GM12872 (cell line): ENCODE results near the gene C18orf63.

Experiments used
- TF ChIP-seq, protein P1 (sequence below): IDR thresholded peaks from 3 replicates; pipeline ENCODE4 v1.5.1; 2011; ENCODE audit warnings: low read depth, mild to moderate bottlenecking, low read length, moderate library complexity; ENCODE audit not compliant: insufficient read depth

C18orf63 gene

DNA sequence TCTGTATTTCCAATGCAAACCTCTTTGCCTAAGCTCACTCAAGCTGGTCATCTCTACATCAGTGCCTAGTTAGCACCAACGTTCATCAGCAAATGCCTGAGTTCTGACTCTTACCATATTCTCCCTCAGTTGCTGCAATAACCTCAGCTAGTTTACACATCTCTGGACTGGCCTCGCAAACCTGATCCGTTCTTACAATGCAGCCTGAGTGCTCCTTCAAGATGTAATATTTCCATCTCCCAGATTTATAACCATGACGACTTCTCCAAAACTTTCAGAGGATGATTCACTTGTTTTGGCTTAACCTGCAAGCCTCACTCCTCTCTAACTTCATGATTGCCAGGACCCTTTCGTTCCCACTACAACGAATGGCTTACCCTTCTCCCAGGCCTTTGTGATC, 71.7 kb downstream of the C18orf63 start:
- TF ChIP-seq, protein P1, sequence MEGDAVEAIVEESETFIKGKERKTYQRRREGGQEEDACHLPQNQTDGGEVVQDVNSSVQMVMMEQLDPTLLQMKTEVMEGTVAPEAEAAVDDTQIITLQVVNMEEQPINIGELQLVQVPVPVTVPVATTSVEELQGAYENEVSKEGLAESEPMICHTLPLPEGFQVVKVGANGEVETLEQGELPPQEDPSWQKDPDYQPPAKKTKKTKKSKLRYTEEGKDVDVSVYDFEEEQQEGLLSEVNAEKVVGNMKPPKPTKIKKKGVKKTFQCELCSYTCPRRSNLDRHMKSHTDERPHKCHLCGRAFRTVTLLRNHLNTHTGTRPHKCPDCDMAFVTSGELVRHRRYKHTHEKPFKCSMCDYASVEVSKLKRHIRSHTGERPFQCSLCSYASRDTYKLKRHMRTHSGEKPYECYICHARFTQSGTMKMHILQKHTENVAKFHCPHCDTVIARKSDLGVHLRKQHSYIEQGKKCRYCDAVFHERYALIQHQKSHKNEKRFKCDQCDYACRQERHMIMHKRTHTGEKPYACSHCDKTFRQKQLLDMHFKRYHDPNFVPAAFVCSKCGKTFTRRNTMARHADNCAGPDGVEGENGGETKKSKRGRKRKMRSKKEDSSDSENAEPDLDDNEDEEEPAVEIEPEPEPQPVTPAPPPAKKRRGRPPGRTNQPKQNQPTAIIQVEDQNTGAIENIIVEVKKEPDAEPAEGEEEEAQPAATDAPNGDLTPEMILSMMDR = no peak

DNA sequence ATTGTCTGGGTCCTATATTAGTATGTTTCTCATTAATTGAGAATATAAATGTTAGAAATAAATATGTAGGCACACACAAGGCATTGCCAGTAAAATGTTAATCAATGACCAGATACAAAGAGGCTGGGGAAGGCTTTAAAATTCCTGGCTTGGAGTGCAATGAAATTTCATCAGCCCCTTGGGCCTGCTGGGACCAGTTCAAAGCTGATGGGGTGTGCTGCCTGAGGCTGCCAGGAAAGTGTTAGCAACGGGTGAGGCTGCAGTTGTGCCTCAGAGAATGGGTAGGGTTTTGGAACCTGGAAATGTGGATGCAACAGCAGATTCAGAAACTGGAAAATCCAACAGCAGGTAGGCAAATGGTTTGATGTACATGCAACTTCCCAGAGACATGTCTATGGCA, 72.6 kb downstream of the C18orf63 start:
- TF ChIP-seq, protein P1 = no peak

DNA sequence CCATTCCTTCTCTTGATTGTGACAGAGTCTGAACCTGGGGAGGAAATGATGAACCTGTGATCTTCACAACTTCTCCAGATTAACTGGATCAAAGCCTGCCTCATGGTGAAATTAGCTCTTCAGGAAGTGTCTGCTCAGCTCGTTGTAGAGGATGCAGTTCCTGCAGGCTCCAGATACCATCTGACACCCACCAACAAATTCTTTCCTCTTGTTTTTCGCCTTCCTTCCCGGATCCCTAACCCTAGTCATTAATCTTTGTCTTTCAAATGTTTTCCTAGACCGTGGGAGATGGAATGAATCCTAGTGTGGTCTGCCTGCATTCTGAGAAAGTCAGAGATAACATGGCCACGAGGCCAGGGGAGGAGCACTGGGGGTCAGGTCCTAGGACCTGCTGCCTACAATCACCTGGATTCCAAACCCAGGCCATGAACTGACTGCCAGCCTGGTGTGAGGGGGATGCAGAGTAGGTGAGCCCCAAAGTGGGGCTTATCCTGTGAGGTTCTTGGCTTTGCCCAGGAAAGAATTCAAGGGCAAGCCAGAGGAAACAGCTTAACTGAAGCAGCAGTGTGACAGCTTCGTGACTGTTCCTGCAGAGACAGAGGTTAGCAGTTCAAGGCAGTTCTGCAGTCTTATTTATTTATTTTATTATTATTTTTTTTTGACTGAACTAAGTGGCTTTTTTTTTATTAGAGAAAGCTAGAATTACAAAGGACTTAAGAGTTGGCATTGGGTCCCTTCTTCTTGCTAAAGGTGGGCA, 73.7 kb downstream of the C18orf63 start:
- TF ChIP-seq, protein P1 = no peak

DNA sequence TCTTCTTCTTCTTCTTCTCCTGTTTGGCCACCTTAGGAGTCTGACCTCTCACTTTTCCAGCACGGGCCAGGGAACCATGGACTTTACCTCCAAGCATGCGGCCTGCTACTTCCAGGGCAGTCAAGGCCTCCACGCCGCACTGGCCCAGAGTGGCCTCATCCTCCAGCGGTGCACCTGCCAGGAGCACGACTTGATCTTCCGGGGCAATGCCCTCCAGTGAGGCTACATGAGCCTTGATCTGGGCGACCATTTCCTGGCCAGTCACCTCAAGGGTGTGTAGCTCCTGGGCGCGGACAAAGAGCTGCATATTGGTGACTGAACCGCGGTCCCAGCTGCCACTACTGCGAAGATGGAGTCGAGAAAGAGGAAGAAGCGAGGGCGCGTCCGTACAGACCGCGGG, 74.4 kb downstream of the C18orf63 start:
- TF ChIP-seq, protein P1 = no peak

DNA sequence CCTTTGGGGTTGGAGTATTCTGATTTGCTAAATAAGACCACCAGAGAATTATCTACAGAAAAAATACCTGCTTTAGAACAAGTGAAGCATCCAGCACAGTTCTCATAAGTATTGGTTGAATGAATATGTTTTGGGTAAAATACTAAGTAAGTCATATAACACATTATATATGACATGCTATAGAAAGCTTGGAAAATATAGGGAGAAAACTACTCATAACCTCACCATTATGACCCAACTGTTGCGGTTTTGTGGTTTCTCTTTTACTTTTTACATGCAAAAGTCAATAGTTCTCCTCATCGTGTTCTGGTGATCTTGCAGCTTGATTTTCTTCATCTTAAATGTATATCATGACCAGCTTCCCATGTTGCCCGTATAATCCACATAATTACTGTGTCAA, 75.3 kb downstream of the C18orf63 start:
- TF ChIP-seq, protein P1 = no peak

DNA sequence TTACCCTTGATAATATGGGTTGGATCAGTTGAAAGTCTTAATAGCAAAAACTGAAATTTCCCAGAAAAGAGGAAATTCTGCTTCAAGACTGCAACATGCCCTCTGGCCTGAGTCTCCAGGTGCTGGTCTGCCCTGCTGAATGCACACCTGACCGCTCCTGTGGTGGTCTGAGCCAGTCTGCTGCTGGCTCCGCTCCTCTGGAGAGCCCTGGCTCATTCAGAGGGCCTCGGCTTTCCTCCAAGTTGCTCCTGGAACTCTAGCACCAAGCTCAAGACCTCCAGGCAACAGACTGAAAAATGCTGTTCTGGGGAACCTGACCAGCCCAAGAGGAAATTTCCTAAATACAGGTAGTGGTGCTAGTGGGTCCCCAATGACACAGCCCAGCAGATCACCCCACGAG, 76.7 kb downstream of the C18orf63 start:
- TF ChIP-seq, protein P1 = no peak

DNA sequence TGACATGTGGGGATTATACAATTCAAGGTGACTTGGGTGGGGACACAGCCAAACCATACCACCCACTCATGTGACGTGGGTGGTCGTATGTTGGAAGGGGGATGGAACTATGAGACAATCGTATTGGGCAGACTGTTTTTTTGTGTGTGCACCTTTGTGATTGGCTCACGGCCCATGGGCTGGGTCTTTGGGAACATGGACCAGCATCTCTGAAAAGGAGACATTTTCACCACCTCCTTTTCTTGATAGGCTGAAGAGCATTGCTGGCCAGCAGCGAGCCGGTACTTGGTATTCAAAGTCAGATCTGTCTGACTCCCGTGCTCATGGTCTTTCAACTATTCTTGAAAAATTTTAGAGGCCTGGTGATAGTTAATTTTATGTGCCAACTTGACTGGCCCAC, 79.4 kb downstream of the C18orf63 start:
- TF ChIP-seq, protein P1 = no peak
